GM21360 (cell line): ENCODE measurements around the gene ROR2.

Experiments
- ATAC-seq: cut with Tn5 transposase; IDR thresholded peaks from one replicate; pipeline ENCODE4 v1.9.1; 2021; ENCODE audit warnings: mild to moderate bottlenecking, moderate library complexity; ENCODE audit not compliant: unreplicated experiment

Gene ROR2

GRCh38 chr9:91843623-91844148 is 106.3 kb downstream of the ROR2 start:
- ATAC-seq = no peak

GRCh38 chr9:91843093-91843492 is 106.9 kb downstream of the ROR2 start:
- ATAC-seq = no peak

GRCh38 chr9:91842358-91843049 is 107.5 kb downstream of the ROR2 start:
- ATAC-seq = no peak

GRCh38 chr9:91841591-91841990 is 108.4 kb downstream of the ROR2 start:
- no peak for ATAC-seq

GRCh38 chr9:91840882-91841281 is 109.1 kb downstream of the ROR2 start:
- no peak for ATAC-seq

- no peak for ATAC-seq
Observed at GRCh38 chr9:91840469-91840868, 109.6 kb downstream of the ROR2 start.

- no peak for ATAC-seq
Observed at GRCh38 chr9:91839926-91840465, 110.0 kb downstream of the ROR2 start.

GRCh38 chr9:91837981-91838731 is 111.9 kb downstream of the ROR2 start:
- ATAC-seq = no peak

- no peak for ATAC-seq
Observed at GRCh38 chr9:91836515-91836914, 113.5 kb downstream of the ROR2 start.

- no peak for ATAC-seq
Observed at GRCh38 chr9:91835632-91836031, 114.4 kb downstream of the ROR2 start.

- no peak for ATAC-seq
Observed at GRCh38 chr9:91835216-91835615, 114.8 kb downstream of the ROR2 start.

- ATAC-seq = no peak
Observed at GRCh38 chr9:91834740-91835139, 115.3 kb downstream of the ROR2 start.

- no peak for ATAC-seq
Observed at GRCh38 chr9:91833878-91834255, 116.2 kb downstream of the ROR2 start.

GRCh38 chr9:91833096-91833877 is 116.7 kb downstream of the ROR2 start:
- ATAC-seq = no peak

- no peak for ATAC-seq
Observed at GRCh38 chr9:91832322-91832721, 117.7 kb downstream of the ROR2 start.

- no peak for ATAC-seq
Observed at GRCh38 chr9:91825866-91826265, 124.2 kb downstream of the ROR2 start.

GRCh38 chr9:91825422-91825821 is 124.6 kb downstream of the ROR2 start:
- no peak for ATAC-seq

- ATAC-seq = no peak
Observed at GRCh38 chr9:91824601-91825305, 125.3 kb downstream of the ROR2 start.

- ATAC-seq = no peak
Observed at GRCh38 chr9:91824151-91824550, 125.9 kb downstream of the ROR2 start.
